Epidermal melanocyte (primary cell): ENCODE results near the gene NOTUM.
"Not testable (repeated sequence)": the region's sequence is repeated elsewhere in the genome, so short reads cannot be mapped to it uniquely, and the experiment has no call there.

ENCODE experiments used
- DNase-seq: peaks from one replicate; pipeline ENCODE4 v3.0.0; 2011; ENCODE audit warnings: low spot score; ENCODE audit not compliant: insufficient read length

NOTUM gene

GRCh38 chr17:81996232-81996756 lies 35.3 kb upstream of the NOTUM start:
- no peak for DNase-seq

GRCh38 chr17:81995463-81996231 lies 34.7 kb upstream of the NOTUM start:
- no peak for DNase-seq

DNA sequence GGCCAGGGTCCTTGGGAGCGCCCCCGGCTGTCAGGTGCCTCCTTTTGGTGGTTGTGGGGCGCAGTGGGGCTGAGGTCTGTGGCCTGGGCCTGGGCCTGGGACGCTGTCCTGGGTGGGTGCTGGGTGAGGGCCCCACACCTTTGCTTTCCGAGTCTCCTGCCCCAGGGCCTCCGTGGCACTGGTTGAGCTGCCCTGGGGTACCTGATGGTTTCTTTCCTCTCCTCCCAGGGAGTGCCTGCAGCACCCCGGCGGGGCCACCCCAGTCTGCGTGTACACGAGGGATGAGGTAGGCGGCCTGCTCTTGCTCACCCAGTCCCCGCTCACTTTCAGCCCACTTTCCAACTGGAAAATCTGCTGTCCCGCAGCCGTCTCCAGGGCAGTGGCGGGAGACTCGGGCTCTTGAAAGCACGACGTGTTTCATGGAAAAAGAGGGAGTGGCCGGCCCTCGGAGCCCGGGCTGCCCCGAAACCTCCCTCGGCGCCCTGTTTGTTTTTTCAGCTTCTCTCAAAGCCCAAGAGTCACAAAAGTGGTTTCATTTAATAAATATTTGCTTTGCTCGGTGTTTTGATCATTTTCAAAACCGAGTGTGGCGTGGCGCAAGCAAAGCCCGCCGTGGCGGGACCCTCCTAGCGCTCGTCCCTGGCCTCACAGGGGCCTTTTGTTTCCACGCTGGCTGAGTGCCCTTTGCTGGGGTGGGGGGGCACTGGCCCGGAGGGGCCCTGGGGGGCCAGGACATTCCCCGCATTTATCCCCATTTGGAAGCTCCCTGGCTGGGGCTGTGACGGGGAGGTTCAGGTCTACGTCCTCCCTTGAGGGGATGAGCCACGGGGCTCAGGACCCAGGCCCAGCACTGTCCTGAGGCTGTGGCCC lies 33.8 kb upstream of the NOTUM start:
- no peak for DNase-seq

DNA sequence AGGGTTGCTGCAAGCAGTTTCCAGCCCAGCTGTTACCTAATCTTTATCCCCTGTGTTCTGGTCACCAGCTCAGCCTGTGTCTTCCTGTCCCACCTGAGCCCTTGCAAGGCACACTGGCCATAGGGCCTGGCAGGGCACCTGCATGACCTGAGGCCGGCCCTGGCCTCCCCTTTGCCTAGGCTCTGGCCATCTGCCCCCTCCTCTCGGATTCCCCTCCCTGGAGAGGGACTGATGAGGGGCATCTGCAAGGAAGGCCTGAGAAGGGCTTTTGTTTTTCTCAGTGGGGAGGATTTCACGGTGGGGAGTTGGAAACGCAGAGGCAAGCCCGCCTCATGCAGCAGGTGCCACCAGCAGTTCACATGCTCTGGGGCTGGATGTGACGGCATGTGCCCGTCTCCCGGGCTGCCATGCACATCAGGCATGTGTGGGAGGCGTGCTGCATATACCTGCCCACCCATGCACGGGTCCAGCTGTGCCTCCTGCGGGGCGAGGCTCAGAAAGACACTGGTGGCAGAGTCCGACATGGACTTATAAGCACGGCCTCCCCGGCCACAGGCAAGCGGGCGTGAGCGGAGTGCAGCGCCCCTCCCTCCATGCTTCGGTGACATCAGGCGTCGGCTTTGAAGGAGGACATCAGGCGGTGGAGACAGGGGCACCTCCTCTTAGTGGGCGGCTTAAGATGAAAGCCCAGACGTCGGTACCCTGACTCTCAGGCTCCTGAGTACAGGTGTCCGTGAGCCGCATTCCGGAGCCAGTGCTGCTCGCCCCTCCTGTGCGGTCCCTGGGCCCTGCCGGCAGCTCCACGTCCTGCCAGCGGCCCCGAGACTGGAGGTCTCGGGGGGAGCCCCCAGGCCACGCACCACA lies 33.0 kb upstream of the NOTUM start:
- no peak for DNase-seq

- DNase-seq, result no peak
Measured at GRCh38 chr17:81992306-81993102, 31.5 kb upstream of the NOTUM start.

GRCh38 chr17:81991684-81992305 lies 30.8 kb upstream of the NOTUM start:
- DNase-seq, result peak; percentile 90

- DNase-seq, result no peak
Measured at GRCh38 chr17:81990836-81991683, 30.1 kb upstream of the NOTUM start.

DNA sequence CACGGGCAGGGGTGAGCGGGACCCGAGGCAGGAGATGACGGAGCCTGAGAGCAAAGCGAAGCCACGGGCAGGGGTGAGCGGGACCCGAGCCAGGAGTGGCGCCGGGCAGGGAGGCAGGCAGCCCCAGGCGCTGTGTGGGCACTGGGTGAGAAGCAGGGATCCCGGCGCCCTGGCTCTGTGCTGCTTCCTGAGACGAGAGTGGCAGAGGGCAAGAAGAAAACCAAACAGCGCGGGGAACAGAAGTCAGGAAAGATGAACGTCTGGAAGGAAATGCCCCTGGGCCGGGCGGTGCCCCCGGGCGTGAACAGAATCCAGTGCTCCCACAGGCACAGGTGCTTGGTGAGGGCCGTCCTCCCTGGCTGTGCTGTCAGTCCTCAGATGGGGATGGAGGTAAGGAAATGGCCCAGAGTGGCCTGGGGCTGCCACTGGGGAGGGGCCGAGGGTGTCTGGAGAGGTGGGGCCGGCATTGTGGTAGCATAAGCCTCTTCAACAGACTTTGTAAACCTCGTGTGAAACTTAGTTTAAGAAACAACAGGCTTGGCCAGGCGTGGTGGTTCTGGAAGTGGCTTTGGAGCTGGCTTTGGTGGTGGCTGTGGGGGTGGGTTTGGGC lies 26.3 kb upstream of the NOTUM start:
- no peak for DNase-seq

- DNase-seq, result no peak
Measured at GRCh38 chr17:81986606-81987005, 25.6 kb upstream of the NOTUM start.

- DNase-seq, result no peak
Measured at GRCh38 chr17:81984773-81985410, 23.9 kb upstream of the NOTUM start.

- no peak for DNase-seq
Measured at GRCh38 chr17:81983639-81984373, 22.8 kb upstream of the NOTUM start.

GRCh38 chr17:81983011-81983638 lies 22.1 kb upstream of the NOTUM start:
- no peak for DNase-seq

DNA sequence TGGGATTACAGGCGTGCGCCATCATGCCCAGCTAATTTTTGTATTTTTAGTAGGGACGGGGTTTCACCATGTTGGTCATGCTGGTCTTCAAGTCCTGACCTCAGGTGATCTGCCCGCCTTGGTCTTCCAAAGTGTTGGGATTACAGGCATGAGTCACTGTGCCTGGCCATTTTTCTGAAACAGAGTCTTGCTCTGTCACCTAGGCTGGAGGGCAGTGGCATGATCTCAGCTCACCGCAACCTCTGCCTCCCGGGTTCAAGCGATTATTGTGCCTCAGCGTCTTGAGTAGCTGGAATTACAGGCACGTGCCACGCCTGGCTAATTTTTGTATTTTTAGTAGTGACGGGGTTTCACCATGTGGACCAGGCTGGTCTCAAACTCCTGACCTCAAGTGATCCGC lies 20.5 kb upstream of the NOTUM start:
- DNase-seq, result not testable (repeated sequence)

- DNase-seq, result no peak
Measured at GRCh38 chr17:81980707-81981343, 19.8 kb upstream of the NOTUM start.

DNA sequence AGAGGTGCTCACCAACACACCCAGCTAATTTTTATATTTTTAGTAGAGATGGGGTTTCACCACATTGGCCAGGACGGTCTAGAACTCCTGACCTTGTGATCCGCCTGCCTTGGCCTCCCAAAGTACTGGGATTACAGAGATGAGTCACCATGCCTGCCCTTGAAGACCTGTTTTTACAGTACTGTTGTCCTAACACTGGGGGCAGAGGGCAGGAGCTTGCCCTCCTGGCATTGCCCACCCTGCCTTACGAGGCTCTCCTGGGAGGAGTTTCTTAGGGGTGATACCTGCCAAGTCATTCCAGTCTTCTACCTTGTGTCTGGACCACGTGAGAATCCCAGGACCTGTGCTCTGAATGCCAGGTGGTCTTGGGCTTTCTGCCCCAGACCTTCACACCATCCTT lies 19.1 kb upstream of the NOTUM start:
- no peak for DNase-seq

- no peak for DNase-seq
Measured at GRCh38 chr17:81978524-81979298, 17.7 kb upstream of the NOTUM start.
